ENCODE results near the gene GINS1.

Gene GINS1

GRCh38 chr20:25496165-25496967, 88.9 kb downstream of the GINS1 start:
- no peak for DNase-seq

- peak in 1 of 2 experiments; percentile 76 for DNase-seq
These were observed 89.5 kb downstream of the GINS1 start for GRCh38 chr20:25496968-25497401.

GRCh38 chr20:25497586-25498279, 90.3 kb downstream of the GINS1 start:
- no peak for DNase-seq
